C4-2B (cell line): ENCODE measurements around the gene GSAP.

ENCODE experiments used
- CTCF ChIP-seq: fragments of 450-650 bp; conservative IDR thresholded peaks from 2 replicates; pipeline ENCODE4 v1.5.1; 2017; ENCODE audit warnings: mild to moderate bottlenecking
- ZFX ChIP-seq: fragments of 450-650 bp; IDR thresholded peaks from 2 replicates; pipeline ENCODE4 v1.6.1; 2017

GRCh38 chr7:77316219-77316978 is 99.8 kb downstream of the GSAP start:
- TF ChIP-seq CTCF (no peak), ZFX (no peak)
